ENCODE data around the gene UNC80.

UNC80 gene

DNA sequence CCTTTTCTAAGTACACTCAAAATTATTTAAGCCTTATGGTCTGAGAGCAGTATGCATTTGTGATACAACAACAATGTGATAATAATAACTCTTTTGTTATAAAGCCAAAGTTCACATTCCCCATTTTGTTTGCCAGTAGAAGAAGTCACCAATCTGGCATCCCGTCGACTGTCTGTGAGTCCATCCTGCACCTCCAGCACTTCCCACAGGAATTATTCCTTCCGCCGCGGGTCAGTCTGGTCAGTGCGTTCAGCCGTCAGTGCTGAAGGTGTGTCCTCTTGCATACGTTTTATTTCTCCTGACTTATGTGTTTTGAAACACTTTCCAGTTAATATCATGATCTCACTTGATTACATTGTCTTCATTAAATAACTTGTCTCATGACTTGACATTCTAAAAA is 150.5 kb downstream of the UNC80 start:
- no peak overlapping the region for H3K9ac ChIP-seq (ENCODE audit: low read length)
- no peaks in the 10 kb centered on the region for H3F3A ChIP-seq (ENCODE audit: insufficient read depth, low read length)
- H2AFZ ChIP-seq (ENCODE audit: low read length): no peak overlapping the region
- no peak overlapping the region for H3K27ac ChIP-seq (ENCODE audit: low read length)
- no peak overlapping the region for H3K4me3 ChIP-seq (ENCODE audit: low read length)
- no peaks in the 10 kb centered on the region for H3K36me3 ChIP-seq (replicated peaks; ENCODE audit: insufficient read depth, low read length)
- no peak for DNase-seq
- no peaks in the 10 kb centered on the region for H3K9me3 ChIP-seq (replicated peaks; ENCODE audit: insufficient read depth, low read length)
- H4K20me1 ChIP-seq (ENCODE audit: insufficient read depth, low read length): no peaks in the 10 kb centered on the region
- H3K4me1 ChIP-seq (ENCODE audit: low read length): no peaks in the 10 kb centered on the region
- no peak for TF ChIP-seq EZH2phosphoT487 (IDR thresholded peaks at IDR 0.05; ENCODE audit: low read length)
- TF ChIP-seq, protein P1, sequence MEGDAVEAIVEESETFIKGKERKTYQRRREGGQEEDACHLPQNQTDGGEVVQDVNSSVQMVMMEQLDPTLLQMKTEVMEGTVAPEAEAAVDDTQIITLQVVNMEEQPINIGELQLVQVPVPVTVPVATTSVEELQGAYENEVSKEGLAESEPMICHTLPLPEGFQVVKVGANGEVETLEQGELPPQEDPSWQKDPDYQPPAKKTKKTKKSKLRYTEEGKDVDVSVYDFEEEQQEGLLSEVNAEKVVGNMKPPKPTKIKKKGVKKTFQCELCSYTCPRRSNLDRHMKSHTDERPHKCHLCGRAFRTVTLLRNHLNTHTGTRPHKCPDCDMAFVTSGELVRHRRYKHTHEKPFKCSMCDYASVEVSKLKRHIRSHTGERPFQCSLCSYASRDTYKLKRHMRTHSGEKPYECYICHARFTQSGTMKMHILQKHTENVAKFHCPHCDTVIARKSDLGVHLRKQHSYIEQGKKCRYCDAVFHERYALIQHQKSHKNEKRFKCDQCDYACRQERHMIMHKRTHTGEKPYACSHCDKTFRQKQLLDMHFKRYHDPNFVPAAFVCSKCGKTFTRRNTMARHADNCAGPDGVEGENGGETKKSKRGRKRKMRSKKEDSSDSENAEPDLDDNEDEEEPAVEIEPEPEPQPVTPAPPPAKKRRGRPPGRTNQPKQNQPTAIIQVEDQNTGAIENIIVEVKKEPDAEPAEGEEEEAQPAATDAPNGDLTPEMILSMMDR (IDR thresholded peaks at IDR 0.05; ENCODE audit: low read length): no peak
- no peak for TF ChIP-seq EZH2 (optimal IDR thresholded peaks at IDR 0.05; ENCODE audit: low read depth, low read length)
- H3K4me2 ChIP-seq (ENCODE audit: low read depth, low read length): no peak overlapping the region
- H3K9me2 ChIP-seq (replicated peaks; ENCODE audit: insufficient read depth, low read length): no peaks in the 10 kb centered on the region
- no peaks in the 10 kb centered on the region for H3K27me3 ChIP-seq (replicated peaks; ENCODE audit: insufficient read depth, low read length)
- no peaks in the 10 kb centered on the region for H3K79me2 ChIP-seq (ENCODE audit: low read length)

DNA sequence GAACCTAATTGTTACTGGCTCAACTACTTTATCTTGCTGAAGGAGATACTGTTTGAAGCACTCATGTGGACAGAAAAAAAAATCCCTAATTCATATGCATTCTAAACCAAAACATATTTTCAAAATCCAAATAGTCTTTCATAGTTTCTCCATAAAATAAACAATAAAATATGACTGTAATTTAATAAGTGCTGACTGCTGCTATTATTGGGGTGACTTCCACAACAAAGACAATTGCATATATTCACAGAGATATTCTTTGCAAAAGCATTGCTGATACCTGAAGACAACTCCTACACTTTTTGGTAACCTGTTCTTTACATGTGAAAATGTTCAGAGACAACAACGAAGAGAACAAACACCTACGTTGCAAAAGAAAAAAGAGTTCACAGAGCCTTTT is 157.7 kb downstream of the UNC80 start:
- no peak overlapping the region for H2AFZ ChIP-seq (ENCODE audit: low read length)
- H3K27me3 ChIP-seq (replicated peaks; ENCODE audit: insufficient read depth, low read length): no peaks in the 10 kb centered on the region
- no peaks in the 10 kb centered on the region for H4K20me1 ChIP-seq (ENCODE audit: insufficient read depth, low read length)
- no peak overlapping the region for H3K9ac ChIP-seq (ENCODE audit: low read length)
- no peak overlapping the region for H3K4me2 ChIP-seq (ENCODE audit: low read depth, low read length)
- no peaks in the 10 kb centered on the region for H3K79me2 ChIP-seq (ENCODE audit: low read length)
- H3K4me1 ChIP-seq (ENCODE audit: low read length): no peaks in the 10 kb centered on the region
- DNase-seq: no peak
- TF ChIP-seq EZH2 (optimal IDR thresholded peaks at IDR 0.05; ENCODE audit: low read depth, low read length): no peak
- TF ChIP-seq EZH2phosphoT487 (IDR thresholded peaks at IDR 0.05; ENCODE audit: low read length): no peak
- TF ChIP-seq, protein P1 (IDR thresholded peaks at IDR 0.05; ENCODE audit: low read length): no peak
- H3K9me3 ChIP-seq (replicated peaks; ENCODE audit: insufficient read depth, low read length): no peaks in the 10 kb centered on the region
- no peak overlapping the region for H3K4me3 ChIP-seq (ENCODE audit: low read length)
- H3K36me3 ChIP-seq (replicated peaks; ENCODE audit: insufficient read depth, low read length): no peaks in the 10 kb centered on the region
- H3K27ac ChIP-seq (ENCODE audit: low read length): no peak overlapping the region
- no peaks in the 10 kb centered on the region for H3K9me2 ChIP-seq (replicated peaks; ENCODE audit: insufficient read depth, low read length)
- H3F3A ChIP-seq (ENCODE audit: insufficient read depth, low read length): no peaks in the 10 kb centered on the region

DNA sequence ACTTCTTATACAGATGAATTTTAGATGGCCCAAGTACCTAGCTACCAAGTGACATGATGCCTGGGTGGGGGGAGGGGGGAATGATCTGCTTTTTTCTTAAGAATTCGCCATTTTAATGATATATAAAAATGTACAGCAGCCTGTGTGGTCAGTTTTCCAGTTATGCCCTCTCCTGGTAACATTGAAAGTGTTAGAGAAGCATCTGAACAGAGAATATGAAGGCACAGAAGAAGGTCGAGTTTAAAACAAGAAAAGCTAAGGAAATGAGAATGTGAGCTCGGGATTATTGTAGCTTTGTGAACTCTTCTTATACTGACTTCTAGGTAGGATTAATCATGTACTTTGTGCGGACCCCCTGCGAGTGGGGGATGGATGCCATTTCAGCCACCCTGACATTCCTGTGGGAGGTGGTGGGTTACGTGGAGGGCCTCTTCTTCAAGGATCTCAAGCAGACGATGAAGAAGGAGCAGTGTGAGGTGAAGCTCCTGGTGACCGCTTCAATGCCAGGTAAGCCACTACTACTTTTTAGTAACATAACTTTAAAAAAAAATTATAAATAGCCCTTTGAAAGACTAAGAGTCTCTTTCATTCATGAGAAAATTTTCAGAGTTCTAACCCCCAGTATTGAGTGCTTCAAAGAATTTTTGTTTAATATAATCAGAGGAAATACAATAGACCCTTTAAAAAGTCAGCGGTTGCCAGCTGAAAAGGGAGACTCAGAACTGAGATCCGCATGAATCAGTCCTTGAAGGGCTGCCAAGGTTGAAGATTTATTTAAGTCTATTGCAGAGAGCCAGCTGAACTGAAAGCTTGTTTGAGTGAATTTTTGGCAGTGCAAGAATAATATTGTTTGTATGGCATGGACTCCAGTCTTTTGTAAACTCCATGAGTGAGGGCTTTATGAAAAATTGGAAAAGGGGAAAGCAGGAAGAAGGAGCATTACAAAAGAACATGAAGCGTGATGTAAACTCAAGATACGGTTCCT is 162.2 kb downstream of the UNC80 start:
- no peak overlapping the region for H3K27ac ChIP-seq (ENCODE audit: low read length)
- H3K9me3 ChIP-seq (replicated peaks; ENCODE audit: insufficient read depth, low read length): no peaks in the 10 kb centered on the region
- H3K27me3 ChIP-seq (replicated peaks; ENCODE audit: insufficient read depth, low read length): no peaks in the 10 kb centered on the region
- H3K79me2 ChIP-seq (ENCODE audit: low read length): no peaks in the 10 kb centered on the region
- no peaks in the 10 kb centered on the region for H3K9me2 ChIP-seq (replicated peaks; ENCODE audit: insufficient read depth, low read length)
- no peaks in the 10 kb centered on the region for H4K20me1 ChIP-seq (ENCODE audit: insufficient read depth, low read length)
- no peaks in the 10 kb centered on the region; the same call in 1 of the 2 replicates for H3K4me1 ChIP-seq (ENCODE audit: low read length)
- H3K4me2 ChIP-seq (ENCODE audit: low read depth, low read length): no peak overlapping the region
- no peak for TF ChIP-seq EZH2 (optimal IDR thresholded peaks at IDR 0.05; ENCODE audit: low read depth, low read length)
- TF ChIP-seq, protein P1 (IDR thresholded peaks at IDR 0.05; ENCODE audit: low read length): no peak
- no peak for TF ChIP-seq EZH2phosphoT487 (IDR thresholded peaks at IDR 0.05; ENCODE audit: low read length)
- no peak overlapping the region for H3K9ac ChIP-seq (ENCODE audit: low read length)
- no peaks in the 10 kb centered on the region for H3K36me3 ChIP-seq (replicated peaks; ENCODE audit: insufficient read depth, low read length)
- DNase-seq: no peak
- no peaks in the 10 kb centered on the region for H3F3A ChIP-seq (ENCODE audit: insufficient read depth, low read length)
- no peak overlapping the region for H3K4me3 ChIP-seq (ENCODE audit: low read length)
- no peak overlapping the region for H2AFZ ChIP-seq (ENCODE audit: low read length)

All from MM.1S (cell line).